HG02798 (cell line): ENCODE results near the gene VWA3A.
"Not testable (repeated sequence)": the region's sequence is repeated elsewhere in the genome, so short reads cannot be mapped to it uniquely, and the experiment has no call there.

Experiments
- ATAC-seq: cut with Tn5 transposase; IDR thresholded peaks from one replicate; pipeline ENCODE4 v1.9.1; 2021; ENCODE audit warnings: mild to moderate bottlenecking; ENCODE audit not compliant: unreplicated experiment, poor library complexity

The VWA3A gene

GRCh38 chr16:22132801-22133200 is 40.5 kb downstream of the VWA3A start:
- no peak for ATAC-seq

- ATAC-seq, result no peak
Observed at GRCh38 chr16:22138482-22138881, 46.1 kb downstream of the VWA3A start.

- no peak for ATAC-seq
Observed at GRCh38 chr16:22139008-22139407, 46.7 kb downstream of the VWA3A start.

- no peak for ATAC-seq
Observed at GRCh38 chr16:22139732-22140131, 47.4 kb downstream of the VWA3A start.

- no peak for ATAC-seq
Observed at GRCh38 chr16:22141767-22142166, 49.4 kb downstream of the VWA3A start.

- ATAC-seq, result no peak
Observed at GRCh38 chr16:22144520-22144919, 52.2 kb downstream of the VWA3A start.

- no peak for ATAC-seq
Observed at GRCh38 chr16:22147853-22148252, 55.5 kb downstream of the VWA3A start.

- no peak for ATAC-seq
Observed at GRCh38 chr16:22151246-22151998, 59.1 kb downstream of the VWA3A start.

- ATAC-seq, result no peak
Observed at GRCh38 chr16:22152316-22152715, 60.0 kb downstream of the VWA3A start.

GRCh38 chr16:22153078-22153477 is 60.7 kb downstream of the VWA3A start:
- not testable (repeated sequence) for ATAC-seq

GRCh38 chr16:22161401-22161800 is 69.1 kb downstream of the VWA3A start:
- ATAC-seq, result no peak

GRCh38 chr16:22161999-22162655 is 69.8 kb downstream of the VWA3A start, which contains the start of gene SDR42E2:
TSS of gene SDR42E2 (plus strand) at chr16:22162506. CDS start at chr16:22165583, 3,077 bp downstream.
- no peak for ATAC-seq

- ATAC-seq, result no peak
Observed at GRCh38 chr16:22162656-22163009, 70.3 kb downstream of the VWA3A start.

- no peak for ATAC-seq
Observed at GRCh38 chr16:22163806-22164205, 71.5 kb downstream of the VWA3A start.

- no peak for ATAC-seq
Observed at GRCh38 chr16:22164482-22164881, 72.1 kb downstream of the VWA3A start.

- ATAC-seq, result no peak
Observed at GRCh38 chr16:22165508-22166285, 73.4 kb downstream of the VWA3A start.

- ATAC-seq, result no peak
Observed at GRCh38 chr16:22171953-22172352, 79.6 kb downstream of the VWA3A start.

GRCh38 chr16:22172642-22173041 is 80.3 kb downstream of the VWA3A start:
- ATAC-seq, result not testable (repeated sequence)

GRCh38 chr16:22174642-22175041 is 82.3 kb downstream of the VWA3A start:
- no peak for ATAC-seq

- ATAC-seq, result no peak
Observed at GRCh38 chr16:22177968-22178930, 85.9 kb downstream of the VWA3A start.
